ENCODE results near the gene CASTOR1.

CASTOR1 gene

DNA sequence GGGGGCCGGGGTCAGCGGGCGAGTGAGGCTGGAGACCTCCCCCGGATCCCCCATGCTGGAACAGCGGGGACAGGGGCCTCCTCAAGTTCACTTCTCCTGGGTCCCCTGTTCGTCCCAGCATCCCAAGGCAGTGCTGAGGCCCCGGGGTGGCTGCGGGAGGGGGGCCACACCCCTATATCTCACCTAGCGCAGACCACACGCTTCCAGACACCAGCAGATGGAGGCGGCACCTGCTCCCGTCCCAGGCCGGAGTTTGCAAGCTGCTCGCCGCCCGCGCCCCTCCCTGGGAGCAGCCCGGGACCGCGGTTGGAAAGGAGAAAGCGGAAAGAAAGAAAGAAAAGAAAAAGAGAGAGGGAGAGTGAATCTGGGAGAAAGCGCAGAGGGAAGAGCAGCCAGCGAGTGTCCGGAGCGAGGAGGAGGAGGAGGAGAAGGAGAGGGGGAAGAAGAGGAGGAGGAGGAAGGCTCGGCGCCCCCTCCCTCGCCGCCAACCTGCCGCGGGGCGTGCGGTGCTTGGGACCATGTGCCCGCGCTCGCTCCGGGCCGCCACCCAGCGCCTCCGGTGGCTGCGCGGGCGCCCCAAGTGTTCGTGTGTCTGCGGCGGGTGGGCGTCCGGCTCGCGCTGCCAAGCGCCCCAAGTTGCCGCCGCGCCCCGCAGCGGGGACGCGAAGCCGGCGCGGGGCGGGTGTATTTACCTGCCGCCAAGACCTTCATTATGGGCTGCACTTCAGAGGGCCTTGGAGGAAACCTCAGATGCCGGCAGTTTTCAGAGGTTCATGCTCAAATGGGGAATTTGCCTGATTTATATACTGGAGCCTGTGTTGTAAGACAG lies 43.1 kb downstream of the CASTOR1 start, which contains the start of gene LIF:
TSS of gene LIF (minus strand) at position 775 of the 829 bp plus-strand sequence. CDS start at position 711, 64 bp downstream.
- DNase-seq (ENCODE audit: low read depth): peak; percentile 83
- peak within 1 kb of the TSS; percentile 78 for H3K4me3 ChIP-seq (ENCODE audit: low read depth, low read length)
- TF ChIP-seq, protein P1, sequence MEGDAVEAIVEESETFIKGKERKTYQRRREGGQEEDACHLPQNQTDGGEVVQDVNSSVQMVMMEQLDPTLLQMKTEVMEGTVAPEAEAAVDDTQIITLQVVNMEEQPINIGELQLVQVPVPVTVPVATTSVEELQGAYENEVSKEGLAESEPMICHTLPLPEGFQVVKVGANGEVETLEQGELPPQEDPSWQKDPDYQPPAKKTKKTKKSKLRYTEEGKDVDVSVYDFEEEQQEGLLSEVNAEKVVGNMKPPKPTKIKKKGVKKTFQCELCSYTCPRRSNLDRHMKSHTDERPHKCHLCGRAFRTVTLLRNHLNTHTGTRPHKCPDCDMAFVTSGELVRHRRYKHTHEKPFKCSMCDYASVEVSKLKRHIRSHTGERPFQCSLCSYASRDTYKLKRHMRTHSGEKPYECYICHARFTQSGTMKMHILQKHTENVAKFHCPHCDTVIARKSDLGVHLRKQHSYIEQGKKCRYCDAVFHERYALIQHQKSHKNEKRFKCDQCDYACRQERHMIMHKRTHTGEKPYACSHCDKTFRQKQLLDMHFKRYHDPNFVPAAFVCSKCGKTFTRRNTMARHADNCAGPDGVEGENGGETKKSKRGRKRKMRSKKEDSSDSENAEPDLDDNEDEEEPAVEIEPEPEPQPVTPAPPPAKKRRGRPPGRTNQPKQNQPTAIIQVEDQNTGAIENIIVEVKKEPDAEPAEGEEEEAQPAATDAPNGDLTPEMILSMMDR (conservative IDR thresholded peaks at IDR 0.05; ENCODE audit: low read depth, low read length): no peak

DNA sequence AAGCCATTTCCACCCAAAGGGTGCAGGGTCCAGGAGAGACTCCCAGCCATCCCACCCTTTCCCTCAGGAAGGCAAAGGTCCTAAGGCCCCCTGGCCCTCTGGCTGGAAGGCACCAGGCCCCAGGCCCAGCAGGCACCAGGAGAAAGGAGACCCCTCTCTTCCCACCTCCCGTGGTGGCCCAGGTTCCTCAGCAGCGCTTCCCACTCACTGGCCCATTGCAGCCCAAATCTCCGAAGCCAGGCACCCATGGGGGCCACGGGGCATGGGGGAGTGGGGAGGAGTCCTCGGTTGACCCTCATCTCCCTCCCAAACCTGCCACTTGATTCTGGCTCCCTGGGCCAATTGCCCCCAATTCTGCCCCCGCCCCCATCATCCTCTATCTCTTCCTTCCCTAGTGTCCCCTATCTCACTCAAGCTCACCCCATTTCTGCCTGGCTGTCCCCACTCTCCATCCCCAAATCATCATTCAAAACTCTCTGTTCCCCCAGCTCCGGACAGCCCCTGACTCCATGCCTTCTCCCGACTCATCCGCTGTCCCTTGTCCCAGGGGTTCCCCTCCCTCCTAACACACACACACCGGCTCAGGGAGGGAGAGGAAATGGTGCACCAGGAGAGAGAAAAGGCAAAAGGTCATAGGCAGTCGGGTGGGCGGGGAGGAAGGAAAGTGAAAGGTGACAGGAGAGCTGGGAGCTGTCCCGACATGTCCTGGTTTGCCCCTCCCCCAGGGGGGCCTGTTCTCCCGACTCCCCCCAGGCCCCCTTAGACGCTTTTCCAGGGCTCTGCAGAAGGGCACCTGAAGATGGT lies 43.9 kb downstream of the CASTOR1 start:
- peak overlapping the region; percentile 78 for H3K4me3 ChIP-seq (ENCODE audit: low read depth, low read length)
- no peak for DNase-seq (ENCODE audit: low read depth)
- TF ChIP-seq, protein P1 (conservative IDR thresholded peaks at IDR 0.05; ENCODE audit: low read depth, low read length): no peak

DNA sequence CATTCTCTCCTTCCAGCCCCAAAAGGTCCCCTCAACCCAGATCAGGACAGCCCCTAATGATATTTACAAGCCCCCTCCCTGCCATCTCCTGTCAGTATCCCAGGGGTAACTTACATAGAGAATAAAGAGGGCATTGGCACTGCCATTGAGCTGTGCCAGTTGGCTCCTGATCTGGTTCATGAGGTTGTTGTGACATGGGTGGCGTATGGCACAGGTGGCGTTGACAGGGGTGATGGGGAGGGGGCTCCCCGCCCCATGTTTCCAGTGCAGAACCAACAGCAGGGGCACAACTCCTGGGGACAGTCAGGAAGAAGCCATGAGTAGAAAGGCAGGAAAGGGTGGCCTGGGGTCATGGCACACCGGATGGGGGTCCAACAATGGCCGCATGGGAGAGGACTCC lies 44.7 kb downstream of the CASTOR1 start:
- TF ChIP-seq, protein P1 (conservative IDR thresholded peaks at IDR 0.05; ENCODE audit: low read depth, low read length): no peak
- H3K4me3 ChIP-seq (ENCODE audit: low read depth, low read length): peak overlapping the region; percentile 78
- DNase-seq (ENCODE audit: low read depth): no peak

DNA sequence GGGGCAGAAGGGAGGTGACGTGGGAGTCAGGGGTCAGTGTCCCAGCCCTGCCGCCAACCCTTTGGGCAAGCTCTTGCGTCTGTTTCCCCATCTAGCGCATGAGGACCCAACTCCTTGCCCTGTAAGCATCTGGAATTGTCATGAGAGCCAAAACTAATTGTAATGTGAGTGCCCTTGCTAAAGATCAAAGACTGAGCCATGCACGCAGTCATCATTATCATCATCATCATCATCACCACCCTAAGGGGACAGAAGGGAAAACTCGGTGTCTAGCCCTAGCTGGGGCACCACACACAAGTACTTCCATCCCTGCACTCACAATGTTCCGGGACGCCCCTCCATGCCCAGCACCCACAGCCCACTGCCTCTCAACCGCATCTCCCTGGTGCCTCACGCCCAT lies 45.2 kb downstream of the CASTOR1 start:
- no peak for DNase-seq (ENCODE audit: low read depth)
- TF ChIP-seq, protein P1 (conservative IDR thresholded peaks at IDR 0.05; ENCODE audit: low read depth, low read length): no peak
- peak overlapping the region; percentile 34 for H3K4me3 ChIP-seq (ENCODE audit: low read depth, low read length)

DNA sequence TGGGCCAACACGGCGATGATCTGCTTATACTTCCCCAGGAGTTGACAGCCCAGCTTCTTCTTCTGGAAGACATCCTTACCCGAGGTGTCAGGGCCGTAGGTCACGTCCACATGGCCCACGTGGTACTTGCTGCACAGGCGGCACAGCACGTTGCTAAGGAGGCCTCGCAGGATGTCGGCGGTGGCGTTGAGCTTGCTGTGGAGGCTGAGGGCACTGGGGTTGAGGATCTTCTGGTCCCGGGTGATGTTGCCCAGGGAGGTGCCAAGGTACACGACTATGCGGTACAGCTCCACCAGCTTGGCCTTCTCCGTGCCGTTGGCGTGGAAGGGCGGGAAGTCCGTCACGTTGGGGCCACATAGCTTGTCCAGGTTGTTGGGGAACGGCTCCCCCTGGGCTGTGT lies 45.6 kb downstream of the CASTOR1 start:
- TF ChIP-seq, protein P1 (conservative IDR thresholded peaks at IDR 0.05; ENCODE audit: low read depth, low read length): no peak
- peak overlapping the region; percentile 17 for H3K4me3 ChIP-seq (ENCODE audit: low read depth, low read length)
- no peak for DNase-seq (ENCODE audit: low read depth)

DNA sequence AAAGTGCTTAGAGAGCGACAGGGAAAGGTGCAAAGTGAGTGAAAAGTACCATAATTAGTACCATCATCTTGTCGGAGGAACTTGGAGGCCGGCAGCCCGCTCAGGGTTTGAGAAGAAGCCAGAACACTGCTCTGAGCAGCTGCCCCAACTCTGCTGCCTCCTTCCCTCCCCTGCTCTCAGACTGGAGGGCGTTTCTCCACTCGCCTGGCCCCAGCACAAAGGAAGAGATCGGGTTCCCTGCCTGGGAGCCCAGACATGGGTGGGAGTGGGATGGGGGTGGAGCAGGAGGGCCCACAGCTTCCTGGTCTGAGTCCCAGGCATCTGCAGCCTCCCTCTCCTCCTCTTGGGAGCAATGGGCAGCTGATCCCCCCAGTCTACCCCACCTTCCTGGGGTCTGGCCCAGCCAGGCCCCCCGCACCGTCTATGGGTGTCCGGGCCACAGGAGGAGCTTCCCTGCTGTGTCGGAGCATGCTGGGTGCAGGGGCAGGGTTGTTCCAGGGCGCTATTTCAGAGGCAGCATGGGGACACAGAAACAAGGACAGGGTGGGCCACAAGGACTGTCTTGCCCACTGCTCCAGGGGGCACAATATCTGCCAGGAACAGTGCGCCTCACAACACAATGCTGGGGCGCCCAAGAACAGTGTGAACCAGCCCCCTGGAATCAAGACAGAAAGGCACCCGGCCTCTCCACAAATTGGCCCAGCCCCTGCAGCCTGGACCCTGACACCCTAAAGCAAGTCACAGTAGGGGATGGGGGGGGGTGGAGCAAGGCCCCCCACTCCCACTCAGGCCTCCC lies 47.5 kb downstream of the CASTOR1 start:
- TF ChIP-seq, protein P1 (conservative IDR thresholded peaks at IDR 0.05; ENCODE audit: low read depth, low read length): no peak
- peak; percentile 55 for DNase-seq (ENCODE audit: low read depth)
- H3K4me3 ChIP-seq (ENCODE audit: low read depth, low read length): no peak overlapping the region

All from choroid plexus epithelial cell (primary cell).